Muscle of arm (tissue), 12 donors: ENCODE measurements around the gene HIVEP1. TPM values are rescaled to one million over a fixed set of nuclear protein-coding genes. Genes with fewer than 3 reads are reported as not detected.

Source experiments
- DNase-seq: peaks from one replicate; pipeline ENCODE4 v3.0.0-alpha.2; 2013
- polyA plus RNA-seq, 12 donors: library from polyadenylated mRNA; unstranded; fragments of 120-200 nt; gene quantifications; one replicate each; pipeline ENCODE4 v1.2.1, GENCODE V29; 2013; ENCODE audit not compliant: insufficient read length in 12 of 12

The HIVEP1 gene
- polyA plus RNA-seq, 12 donors: 20.2 to 41.8 (median 24.3) TPM; not detected in 1

GRCh38 chr6:12014873-12015149, 2.7 kb downstream of the HIVEP1 start:
- no peak for DNase-seq

GRCh38 chr6:12017263-12017662, 5.2 kb downstream of the HIVEP1 start:
- no peak for DNase-seq

- DNase-seq: no peak
Observed at GRCh38 chr6:12017876-12018401, 5.8 kb downstream of the HIVEP1 start.

DNA sequence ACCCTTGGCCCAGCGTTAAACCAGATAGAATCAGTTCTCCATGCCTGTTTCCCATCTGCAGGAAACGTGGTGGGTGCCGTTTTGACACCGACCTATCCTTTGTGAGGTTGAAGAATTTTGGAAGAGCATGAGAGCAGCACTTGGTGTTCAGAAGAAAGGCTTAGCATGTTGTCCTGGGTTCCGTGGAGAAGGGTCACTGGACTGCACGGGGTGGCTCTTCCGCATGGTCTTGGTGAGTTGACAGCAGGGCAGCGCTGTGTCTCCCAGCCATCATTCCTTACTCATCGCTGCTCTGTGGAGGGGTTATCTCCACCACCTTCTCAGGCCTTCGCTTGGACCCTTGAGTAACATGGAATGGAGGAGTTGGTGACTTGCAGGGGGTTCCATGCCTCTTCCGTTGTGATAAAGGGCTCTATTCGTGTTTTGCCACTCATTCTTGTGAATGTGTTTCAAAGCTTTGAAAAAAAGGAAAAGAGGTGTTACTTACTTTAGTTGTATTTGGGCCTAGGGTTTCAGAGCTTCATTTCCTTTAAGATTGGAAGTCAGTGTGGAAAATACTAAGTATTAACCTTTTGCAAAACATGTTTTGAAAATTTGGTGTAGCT, 8.2 kb downstream of the HIVEP1 start:
- no peak for DNase-seq

DNA sequence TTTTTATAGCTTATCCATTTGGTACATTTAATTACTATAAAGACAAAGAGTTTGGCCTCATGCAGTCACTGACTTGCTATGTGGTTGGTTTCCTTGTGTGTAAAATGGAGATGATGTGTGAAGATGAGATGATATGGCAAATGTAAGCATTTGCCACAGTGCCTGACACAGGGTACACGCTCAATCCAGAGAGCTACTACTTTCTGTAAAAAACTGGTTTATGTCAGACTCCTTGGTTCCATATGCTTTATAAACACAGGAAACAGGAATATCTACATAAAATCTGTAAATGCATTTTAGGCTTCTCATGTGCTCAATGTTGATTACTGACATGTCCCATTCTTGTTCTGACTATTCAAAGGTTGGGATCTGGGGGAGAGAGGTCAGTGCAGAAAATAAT, 10.4 kb downstream of the HIVEP1 start:
- DNase-seq: no peak

DNA sequence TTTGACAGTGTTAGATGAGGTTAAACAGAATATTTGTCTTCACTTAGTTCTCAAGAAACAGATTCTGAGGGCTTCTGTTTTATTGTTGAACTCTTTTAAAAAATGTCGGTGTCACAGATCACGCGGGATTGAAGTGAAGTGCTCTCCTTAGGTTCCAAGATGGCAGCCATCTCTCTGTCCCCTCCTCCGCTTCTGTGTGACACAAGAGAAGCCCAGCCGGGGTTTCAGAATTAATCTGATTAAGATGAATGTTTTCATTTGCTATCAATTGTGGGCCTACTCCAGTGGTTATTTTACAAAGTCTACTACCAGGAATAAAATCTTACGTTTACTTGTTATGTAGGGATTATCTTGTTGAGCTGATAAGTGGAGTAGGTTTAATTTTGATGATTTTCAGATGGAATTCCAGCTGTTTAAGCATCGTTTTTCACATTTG, 10.9 kb downstream of the HIVEP1 start:
- DNase-seq: no peak

GRCh38 chr6:12024216-12024615, 12.1 kb downstream of the HIVEP1 start:
- DNase-seq: no peak

- no peak for DNase-seq
Observed at GRCh38 chr6:12024699-12025434, 12.8 kb downstream of the HIVEP1 start.

GRCh38 chr6:12026120-12026519, 14.0 kb downstream of the HIVEP1 start:
- no peak for DNase-seq

DNA sequence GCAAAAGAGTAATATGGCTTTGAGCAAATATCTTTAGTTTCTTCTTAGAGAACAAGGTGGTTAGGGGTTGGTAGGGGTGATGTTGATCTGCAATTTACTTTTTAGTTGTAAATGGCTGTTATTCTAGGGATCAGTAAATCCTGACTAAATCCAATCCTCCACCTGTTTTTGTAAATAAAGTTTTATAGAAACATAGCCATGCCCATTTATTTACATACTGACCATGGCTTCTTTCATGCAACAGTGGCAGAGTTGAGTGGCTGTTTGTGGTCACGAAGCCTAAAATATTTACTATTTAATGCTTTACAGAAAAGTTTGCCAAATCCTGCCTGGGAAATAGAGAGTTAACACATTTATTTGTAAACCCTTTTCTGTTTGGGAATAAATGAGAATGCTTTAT, 14.7 kb downstream of the HIVEP1 start:
- DNase-seq: no peak

DNA sequence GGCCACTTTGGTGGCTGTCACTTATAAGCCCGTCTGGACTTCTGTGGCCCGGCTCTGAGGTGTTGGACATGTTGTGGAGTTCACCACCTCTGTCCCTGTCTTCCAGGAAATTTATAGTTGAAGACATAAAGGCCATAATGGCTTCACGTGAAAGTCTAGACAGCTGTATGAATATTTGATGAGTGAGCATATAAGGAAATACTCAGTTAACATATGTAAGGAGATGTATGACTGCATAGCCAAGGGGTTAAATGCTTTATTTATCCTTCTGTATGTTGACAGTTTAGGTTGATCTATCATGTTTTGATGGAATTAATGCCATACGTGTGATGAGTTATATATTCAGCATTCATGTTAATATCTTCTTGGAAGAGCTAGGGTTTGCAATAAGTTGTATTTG, 16.1 kb downstream of the HIVEP1 start:
- no peak for DNase-seq

- no peak for DNase-seq
Observed at GRCh38 chr6:12029979-12030737, 18.0 kb downstream of the HIVEP1 start.

DNA sequence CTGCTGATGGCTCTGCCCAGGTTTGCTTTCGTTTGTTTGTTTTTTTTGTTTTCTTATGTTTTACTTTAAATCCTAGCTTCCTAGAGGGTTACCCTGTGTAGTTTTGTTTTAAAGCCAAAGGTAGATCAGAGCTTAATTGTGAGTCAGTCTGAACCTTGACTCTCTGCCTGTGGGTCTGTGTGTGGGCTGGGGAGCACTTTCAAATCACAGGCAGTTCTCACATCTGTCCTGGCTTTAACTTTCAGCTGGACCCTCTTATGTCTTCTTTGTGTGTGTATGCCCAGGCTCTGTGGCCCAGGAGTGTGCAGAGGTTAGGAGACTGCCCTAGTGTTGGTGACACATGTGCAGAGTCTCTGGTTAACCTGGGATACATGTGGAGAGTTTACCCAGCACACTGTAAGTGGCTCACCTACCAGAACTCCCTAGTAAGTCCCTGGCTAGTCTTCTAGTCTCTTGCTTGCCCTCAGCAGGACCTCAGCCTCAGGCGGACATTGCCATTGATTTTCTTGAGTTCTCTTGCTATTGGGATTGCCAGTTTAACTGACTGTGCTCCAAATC, 19.0 kb downstream of the HIVEP1 start:
- no peak for DNase-seq

GRCh38 chr6:12032783-12033573, 20.9 kb downstream of the HIVEP1 start:
- DNase-seq: no peak

DNA sequence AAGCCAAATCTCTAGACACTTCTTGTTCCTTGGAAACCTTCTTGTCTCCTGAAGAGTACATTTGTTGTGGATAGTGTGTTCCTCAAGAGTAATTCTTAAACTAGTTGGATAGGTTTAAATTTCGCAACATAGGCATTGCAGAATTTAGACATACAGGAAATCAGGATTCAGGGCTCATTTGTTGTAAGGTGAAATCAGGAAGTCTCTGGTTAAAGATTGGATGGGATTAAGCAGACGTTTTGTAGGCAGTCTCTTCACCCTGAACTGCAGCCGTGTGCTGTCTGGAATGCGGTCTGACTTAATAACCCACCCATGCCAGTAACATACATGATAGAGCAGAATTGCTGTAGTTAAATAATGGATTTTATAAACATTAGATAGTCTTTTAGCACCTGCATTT, 21.7 kb downstream of the HIVEP1 start:
- no peak for DNase-seq

DNA sequence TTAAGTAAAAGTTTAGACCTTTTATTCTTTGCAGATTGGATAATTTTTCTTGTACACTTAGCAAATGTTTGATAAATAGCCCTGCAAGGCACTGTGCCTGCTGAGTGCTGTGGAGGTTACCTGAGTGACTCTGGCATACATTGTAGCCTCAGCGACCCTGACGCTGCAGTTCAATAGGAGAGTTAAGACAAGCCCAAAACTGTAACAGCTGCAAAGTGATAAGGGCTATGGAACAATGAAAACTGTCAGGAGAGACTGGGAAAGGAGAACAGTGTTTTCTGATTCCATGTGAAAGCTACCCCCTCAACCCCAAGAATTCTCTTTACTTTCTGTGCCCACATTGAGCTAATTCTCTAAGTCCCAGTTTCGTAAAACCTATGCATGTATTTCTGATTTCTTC, 22.2 kb downstream of the HIVEP1 start:
- no peak for DNase-seq

GRCh38 chr6:12034837-12035236, 22.7 kb downstream of the HIVEP1 start:
- no peak for DNase-seq

- DNase-seq: no peak
Observed at GRCh38 chr6:12036766-12037165, 24.7 kb downstream of the HIVEP1 start.

- DNase-seq: no peak
Observed at GRCh38 chr6:12037798-12038197, 25.7 kb downstream of the HIVEP1 start.

DNA sequence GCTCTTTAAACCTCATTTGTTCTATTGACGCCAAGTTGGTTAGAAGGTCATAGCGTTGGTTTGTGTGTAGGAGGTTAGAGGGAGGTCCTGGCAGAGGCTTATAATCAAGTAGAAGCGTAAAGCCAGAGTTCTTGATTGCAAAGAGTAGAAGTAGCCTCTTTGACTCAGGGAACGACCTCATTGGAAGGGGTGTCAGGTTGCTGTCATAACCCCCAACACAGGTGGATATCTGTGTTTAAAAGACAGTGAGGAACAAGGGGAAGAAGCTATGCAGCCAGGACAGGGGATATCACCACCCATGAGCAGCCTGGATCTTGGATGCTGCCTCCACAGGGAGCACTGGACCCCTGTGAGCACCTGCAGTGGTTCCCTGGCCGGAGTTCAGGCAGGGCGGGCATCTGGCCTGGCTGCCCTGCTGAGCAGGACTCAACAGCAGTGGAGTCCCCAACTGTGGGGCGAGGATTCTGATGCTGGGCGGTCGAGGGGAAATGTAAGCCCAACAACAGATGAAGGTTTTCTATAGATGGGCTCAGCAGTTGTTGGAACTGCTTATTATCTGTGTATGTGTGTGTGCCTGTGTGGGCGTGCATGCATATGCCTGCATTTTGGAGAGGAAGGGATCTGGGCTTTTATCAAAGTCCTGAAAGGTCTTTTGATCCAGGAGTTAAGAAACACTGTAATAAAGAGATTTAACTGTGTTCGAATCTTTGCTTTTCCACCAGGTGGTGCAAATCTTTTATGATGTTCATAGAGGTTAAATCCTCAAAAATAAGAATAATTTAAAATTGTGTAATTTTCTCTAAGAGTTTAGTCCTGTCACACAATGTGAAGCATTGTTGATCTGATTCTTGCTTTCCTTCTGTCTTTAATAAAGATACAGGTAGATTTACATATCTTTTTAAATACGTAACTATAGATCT, 27.7 kb downstream of the HIVEP1 start:
- DNase-seq: no peak

- DNase-seq: no peak
Observed at GRCh38 chr6:12047304-12047703, 35.2 kb downstream of the HIVEP1 start.
